Activated naive CD8-positive, alpha-beta T cell treated with anti-CD3 and anti-CD28 coated beads for 36 hours (primary cell): ENCODE results near the gene LGALS3. TPM values are rescaled to one million over a fixed set of nuclear protein-coding genes. Genes with fewer than 3 reads are reported as not detected.

ENCODE experiments used
- DNase-seq: peaks from one replicate; pipeline ENCODE4 v3.0.0; 2021
- H3K27ac Mint-ChIP-seq: one replicate; pipeline ENCODE4 v1.8.0; 2022; ENCODE audit warnings: mild to moderate bottlenecking, moderate library complexity, mixed read lengths
- H3K27me3 Mint-ChIP-seq: one replicate; pipeline ENCODE4 v1.8.0; 2022; ENCODE audit warnings: mild to moderate bottlenecking, mixed read lengths
- H3K36me3 Mint-ChIP-seq: one replicate; pipeline ENCODE4 v1.8.0; 2021; ENCODE audit warnings: mild to moderate bottlenecking, mixed read lengths
- H3K4me1 Mint-ChIP-seq: one replicate; pipeline ENCODE4 v1.8.0; 2021; ENCODE audit warnings: mixed read lengths
- H3K4me3 Mint-ChIP-seq: one replicate; pipeline ENCODE4 v1.8.0; 2022; ENCODE audit warnings: mild to moderate bottlenecking, moderate library complexity, mixed read lengths
- H3K9me3 Mint-ChIP-seq: one replicate; pipeline ENCODE4 v1.8.0; 2022; ENCODE audit warnings: mixed read lengths
- total RNA-seq, 2 experiments: library from RNA; stranded (reverse); gene quantifications; one replicate each; pipeline ENCODE4 v1.2.3, GENCODE V29; 2021

LGALS3 gene
- total RNA-seq, 2 experiments from 2014 or later, result 2.8 to 3.1 TPM

DNA sequence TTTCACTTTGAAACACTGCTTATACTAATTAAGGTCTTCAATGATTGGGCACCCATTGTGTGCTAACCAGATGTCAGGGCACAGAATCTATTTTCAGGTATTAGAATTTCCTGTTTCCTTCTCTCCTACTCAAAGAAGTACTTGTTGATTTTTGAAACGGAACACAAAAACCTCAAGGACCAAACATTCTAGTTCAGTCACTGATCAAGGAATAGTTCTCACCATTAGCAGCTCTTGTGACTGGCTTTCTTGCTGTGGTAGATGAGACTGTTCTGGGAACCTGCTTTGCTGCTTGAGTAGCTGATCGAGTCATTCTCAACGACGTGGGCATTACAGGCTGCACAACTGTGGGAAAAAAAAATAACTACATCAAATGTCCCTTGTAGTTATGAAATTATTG, 51.4 kb downstream of the LGALS3 start:
- Mint-ChIP-seq H3K4me1 (no peaks in the 10 kb centered on the region), H3K4me3 (no peak overlapping the region), H3K27ac (no peak overlapping the region), H3K9me3 (no peaks in the 10 kb centered on the region), H3K36me3 (peaks cover 34% of the 10 kb centered on the region), H3K27me3 (no peaks in the 10 kb centered on the region)
- DNase-seq, result no peak

DNA sequence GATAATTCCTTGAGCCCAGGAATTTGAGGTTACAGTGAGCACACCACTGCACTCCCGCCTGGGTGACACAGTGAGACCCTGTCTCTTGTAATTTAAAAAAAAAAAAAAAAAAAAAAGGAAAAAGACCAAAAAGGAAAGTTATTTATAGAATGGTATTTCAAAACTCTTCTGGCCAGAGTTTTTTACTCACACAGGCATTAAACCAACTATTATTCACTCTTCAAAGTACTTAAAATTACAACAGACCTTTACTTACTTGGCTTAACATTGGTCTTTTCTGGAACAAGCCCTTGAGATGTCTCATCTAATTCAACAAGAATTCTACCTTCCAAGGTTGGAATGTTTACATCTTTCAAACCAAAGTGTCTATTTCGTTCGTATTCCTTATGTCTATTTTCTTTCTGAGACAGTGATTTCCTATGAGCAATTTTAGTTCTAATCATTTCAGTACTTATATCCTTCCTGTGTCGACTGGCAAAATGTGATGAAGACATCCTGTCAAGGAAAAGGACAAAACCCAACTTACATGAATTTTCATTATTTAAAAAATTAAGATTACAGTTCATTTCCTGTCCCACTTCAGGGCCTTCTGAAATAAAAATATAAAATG, 59.7 kb downstream of the LGALS3 start:
- peaks cover 17% of the 10 kb centered on the region for H3K36me3 Mint-ChIP-seq
- no peaks in the 10 kb centered on the region for H3K9me3 Mint-ChIP-seq
- H3K27ac Mint-ChIP-seq, result no peak overlapping the region
- H3K4me3 Mint-ChIP-seq, result no peak overlapping the region
- no peak for DNase-seq
- H3K27me3 Mint-ChIP-seq, result peaks cover 8% of the 10 kb centered on the region
- H3K4me1 Mint-ChIP-seq, result peaks cover 21% of the 10 kb centered on the region

DNA sequence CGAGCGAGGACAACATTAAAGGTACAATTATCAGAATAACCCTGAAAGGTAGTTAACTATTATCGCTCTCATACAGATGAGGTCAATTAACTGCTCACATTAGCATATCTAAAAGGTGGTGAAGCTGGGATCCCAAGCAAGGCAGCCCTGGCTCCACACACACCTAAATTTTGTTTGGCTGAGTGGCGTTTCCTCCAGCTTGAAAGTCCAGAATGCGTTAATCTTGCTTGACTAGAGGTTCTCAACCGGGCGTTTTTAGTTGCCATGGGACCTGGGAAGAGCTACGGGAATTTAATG, 61.8 kb downstream of the LGALS3 start:
- no peak for DNase-seq
- Mint-ChIP-seq H3K9me3 (no peaks in the 10 kb centered on the region), H3K4me1 (peaks cover 21% of the 10 kb centered on the region), H3K27ac (peak overlapping the region; percentile 83), H3K36me3 (peaks cover 14% of the 10 kb centered on the region), H3K4me3 (peak overlapping the region; percentile 94), H3K27me3 (peaks cover 8% of the 10 kb centered on the region)

DNA sequence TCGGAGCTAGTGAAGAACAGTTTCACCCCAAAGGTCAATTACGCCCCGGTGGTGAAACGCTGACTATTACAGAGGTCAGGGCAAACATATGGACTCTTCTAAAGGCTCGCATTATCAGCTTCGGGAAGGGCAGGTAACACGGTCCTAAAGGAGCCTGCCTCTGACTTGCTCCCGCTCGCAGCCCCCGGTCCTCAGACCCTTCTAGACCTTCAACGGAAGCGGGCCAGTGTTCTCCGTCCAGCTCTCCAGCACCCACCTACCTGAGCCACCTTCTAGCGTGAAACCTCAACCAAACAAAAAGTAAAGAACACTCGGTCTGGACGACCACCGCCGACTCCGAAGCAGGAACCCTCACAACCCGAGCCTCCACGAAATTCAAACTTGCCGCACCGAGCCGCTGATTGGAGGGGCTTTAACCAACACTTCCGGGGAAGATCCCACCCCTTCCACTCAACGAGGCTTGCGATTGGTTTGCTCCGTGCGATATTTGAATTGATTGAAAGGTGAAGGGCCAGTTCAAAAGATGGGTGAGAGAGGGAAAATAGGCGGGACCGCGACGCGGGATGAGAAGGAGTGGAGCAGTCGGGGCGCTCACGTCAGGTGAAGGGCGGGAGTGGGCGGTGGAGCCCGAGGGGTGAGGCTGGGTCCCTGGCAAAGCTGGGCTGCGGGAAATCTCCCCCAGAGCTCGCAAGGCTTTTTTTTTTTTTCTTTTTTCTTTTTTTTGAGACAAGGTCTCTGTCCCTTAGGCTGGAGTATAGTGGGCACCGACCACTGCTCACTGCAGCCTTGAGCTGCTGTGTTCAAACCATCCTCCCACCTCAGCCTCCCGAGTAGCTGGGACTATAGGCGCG, 62.4 kb downstream of the LGALS3 start, which contains the start of gene DLGAP5:
DLGAP5 (minus strand) TSS at position 383 of the 851 bp plus-strand sequence. CDS start 2,406 bp downstream, outside the sequence.
- Mint-ChIP-seq H3K36me3 (peaks cover 13% of the 10 kb centered on the region), H3K27me3 (peaks cover 8% of the 10 kb centered on the region), H3K4me1 (peaks cover 21% of the 10 kb centered on the region), H3K4me3 (peak within 1 kb of the TSS; percentile 94), H3K9me3 (no peaks in the 10 kb centered on the region), H3K27ac (peak within 1 kb of the TSS; percentile 83)
- peak; percentile 91 for DNase-seq

DNA sequence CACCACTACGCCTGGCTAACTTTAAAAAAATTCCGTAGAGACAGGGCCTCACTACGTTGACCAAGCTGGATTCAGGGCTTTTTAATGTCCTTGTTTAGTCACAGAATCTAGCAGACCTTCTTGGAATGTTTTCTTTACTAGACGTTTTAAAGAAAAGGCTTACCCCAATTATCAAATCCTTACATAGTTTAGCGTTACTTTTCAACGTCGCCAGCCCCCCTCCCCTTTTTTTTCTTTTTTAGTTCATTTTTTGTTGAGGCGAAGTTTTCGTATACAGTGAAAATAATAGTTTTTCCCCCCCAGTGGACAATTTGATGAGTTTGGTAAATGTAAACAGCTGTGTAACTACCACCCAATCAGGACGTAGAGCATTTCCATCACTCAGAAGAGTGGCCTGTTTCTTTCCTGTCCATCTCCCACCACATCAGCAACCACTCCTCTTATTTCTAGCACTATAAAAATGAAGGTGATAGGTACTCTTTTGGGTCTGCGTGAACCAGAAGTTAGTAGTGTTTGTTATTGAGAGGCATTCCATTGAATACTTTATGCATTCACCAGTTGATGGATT, 63.1 kb downstream of the LGALS3 start:
- Mint-ChIP-seq H3K36me3 (peaks cover 8% of the 10 kb centered on the region), H3K27ac (no peak overlapping the region), H3K4me1 (peaks cover 21% of the 10 kb centered on the region), H3K4me3 (peak overlapping the region; percentile 94), H3K27me3 (peaks cover 8% of the 10 kb centered on the region), H3K9me3 (no peaks in the 10 kb centered on the region)
- no peak for DNase-seq

DNA sequence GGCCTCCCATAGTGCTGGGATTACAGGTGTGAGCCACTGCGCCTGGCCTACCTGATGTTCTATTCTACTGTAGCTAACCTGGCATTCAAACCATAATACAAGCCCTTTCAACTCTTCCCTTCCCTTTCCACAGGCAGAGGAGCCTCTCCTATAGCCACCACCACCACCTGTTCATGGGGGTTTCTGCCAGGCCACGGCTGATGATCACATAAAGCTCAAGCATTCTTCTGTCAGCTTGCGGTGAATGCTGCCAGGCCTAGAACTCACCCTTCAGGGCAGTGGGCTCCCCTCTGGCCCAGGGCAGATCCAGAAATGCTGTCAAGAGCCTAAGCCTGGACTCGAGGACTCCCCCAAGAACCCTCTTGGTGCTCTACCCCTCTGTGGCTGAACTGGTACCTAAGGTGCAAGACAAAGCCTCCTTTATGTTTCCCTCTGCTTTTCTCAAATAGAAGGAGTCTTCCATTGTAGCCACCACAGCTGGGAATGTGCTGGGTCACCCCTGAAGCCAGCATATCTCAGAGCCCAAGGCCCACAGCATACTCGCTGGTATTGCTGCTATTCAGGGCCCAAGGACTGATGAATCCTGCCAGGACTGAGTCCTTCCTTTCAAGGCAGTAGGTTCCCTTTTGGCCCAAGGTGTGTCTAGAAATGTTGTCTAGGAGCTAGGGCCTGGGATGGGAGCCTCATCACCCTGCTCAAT, 65.8 kb downstream of the LGALS3 start:
- no peaks in the 10 kb centered on the region for H3K9me3 Mint-ChIP-seq
- no peak for DNase-seq
- peaks cover 5% of the 10 kb centered on the region for H3K36me3 Mint-ChIP-seq
- peaks cover 17% of the 10 kb centered on the region for H3K4me1 Mint-ChIP-seq
- H3K27ac Mint-ChIP-seq, result no peak overlapping the region
- H3K4me3 Mint-ChIP-seq, result no peak overlapping the region
- peaks cover 8% of the 10 kb centered on the region for H3K27me3 Mint-ChIP-seq

Other genes with a start within 250 kb of the LGALS3 start
- gene GCH1, start 226.4 kb upstream of the LGALS3 start, total RNA-seq, result 10 to 100 TPM; 45.9 to 47.5 TPM
- gene WDHD1, start 102.2 kb upstream of the LGALS3 start, total RNA-seq, result 10 to 100 TPM; 66.0 to 69.2 TPM
- gene SOCS4, start 102.0 kb upstream of the LGALS3 start, total RNA-seq, result 10 to 100 TPM; 24.9 to 28.6 TPM
- gene MAPK1IP1L, start 77.6 kb upstream of the LGALS3 start, total RNA-seq, result 100 to 1,000 TPM; 118 to 122 TPM
- 10 to 100 TPM; 68.0 to 69.2 TPM for gene DLGAP5, start 62.3 kb downstream of the LGALS3 start, total RNA-seq
- gene FBXO34, start 142.2 kb downstream of the LGALS3 start, total RNA-seq, result 10 to 100 TPM; 15.1 to 15.9 TPM